H1 (cell line): ENCODE data around the gene APLN. TPM values are rescaled to one million over a fixed set of nuclear protein-coding genes. Genes with fewer than 3 reads are reported as not detected.
A peak's percentile ranks its signal among the peaks of the same experiment; 100 is the strongest.

Source experiments
- CTCF ChIA-PET: fragments of 300-600 bp; sonication (Branson Sonifier 250); formaldehyde crosslinking; loops from one replicate; lab custom pipeline; 2021; ENCODE audit not compliant: partially characterized antibody; lab: Charles Lee
- POLR2A ChIA-PET: fragments of 300-600 bp; sonication (Branson Sonifier 250); formaldehyde crosslinking; loops from one replicate; lab custom pipeline; 2021; ENCODE audit warnings: inconsistent platforms; ENCODE audit not compliant: partially characterized antibody; lab: Charles Lee
- DNase-seq, 2 experiments: peaks; one replicate each; pipeline versions ENCODE4 v3.0.0 to v3.0.0-alpha.2; 2010 to 2022; ENCODE audit warnings: low spot score in 2 of 2, low read depth in 1 of 2, mixed read lengths in 1 of 2
- FAIRE-seq: peaks from 2 replicates; lab custom pipeline; 2011; peaks lifted over from hg19 to GRCh38; lab: Jason Lieb, UNC
- H2AFZ ChIP-seq: 2 replicates; pipeline ENCODE4 v1.8.1; 2012; ENCODE audit warnings: low read length, inconsistent platforms
- H2AK5ac ChIP-seq: 2 replicates; pipeline ENCODE4 v1.6.1; 2013; ENCODE audit warnings: low read depth, low read length
- H2BK120ac ChIP-seq: replicated peaks from 2 replicates; pipeline ENCODE3; 2013; ENCODE audit warnings: low read depth, low read length, inconsistent platforms
- H2BK12ac ChIP-seq: 2 replicates; pipeline ENCODE4 v1.6.1; 2013; ENCODE audit warnings: low read depth, low read length
- H2BK15ac ChIP-seq: 2 replicates; pipeline ENCODE4 v1.6.1; 2013; ENCODE audit warnings: low read length
- H2BK20ac ChIP-seq: 2 replicates; pipeline ENCODE4 v1.6.1; 2013; ENCODE audit warnings: low read length
- H2BK5ac ChIP-seq: 2 replicates; pipeline ENCODE4 v1.6.1; 2013; ENCODE audit warnings: low read depth, low read length
- H3K14ac ChIP-seq: 2 replicates; pipeline ENCODE4 v1.6.1; 2013; ENCODE audit warnings: inconsistent platforms; ENCODE audit not compliant: insufficient read length
- H3K18ac ChIP-seq: 2 replicates; pipeline ENCODE4 v1.6.1; 2013; ENCODE audit warnings: low read length; ENCODE audit errors: extremely low read depth
- H3K23ac ChIP-seq: 2 replicates; pipeline ENCODE4 v1.6.1; 2013; ENCODE audit warnings: inconsistent platforms; ENCODE audit not compliant: insufficient read length
- H3K23me2 ChIP-seq: 2 replicates; pipeline ENCODE4 v1.6.1; 2013; ENCODE audit warnings: low read depth, low read length
- H3K27ac ChIP-seq: 2 replicates; pipeline ENCODE4 v1.6.1; 2011; ENCODE audit warnings: low read depth, low read length, inconsistent platforms
- H3K27me3 ChIP-seq, 4 experiments: replicated peaks in 1 of 4; 1 replicate in 1 of 4; 2 replicates in 3 of 4; pipeline versions ENCODE4 v1.6.1 to v1.8.1; 2011 to 2013; ENCODE audit warnings: low read length in 3 of 4, mild to moderate bottlenecking in 3 of 4, inconsistent platforms in 2 of 4, mixed read lengths in 2 of 4, moderate library complexity in 1 of 4; ENCODE audit not compliant: control insufficient read depth in 3 of 4, insufficient read depth in 3 of 4; ENCODE audit errors: extremely low read depth in 1 of 4
- H3K36me3 ChIP-seq, 4 experiments: 2 replicates each; pipeline versions ENCODE4 v1.6.1 to v1.8.1; 2011 to 2013; ENCODE audit warnings: mild to moderate bottlenecking in 4 of 4, low read length in 3 of 4, moderate library complexity in 2 of 4, control low read depth in 1 of 4, inconsistent platforms in 1 of 4; ENCODE audit not compliant: insufficient read depth in 4 of 4, control insufficient read depth in 2 of 4
- H3K4ac ChIP-seq: replicated peaks from 2 replicates; pipeline ENCODE3; 2013; ENCODE audit warnings: low read length, low read depth, mixed read lengths, inconsistent platforms; ENCODE audit not compliant: insufficient read length
- H3K4me1 ChIP-seq, 4 experiments: replicated peaks in 1 of 4; 1 replicate in 1 of 4; 2 replicates in 3 of 4; pipeline versions ENCODE4 v1.6.1 to v1.8.1; 2011 to 2013; ENCODE audit warnings: low read length in 3 of 4, inconsistent platforms in 2 of 4, mixed read lengths in 1 of 4; ENCODE audit not compliant: insufficient read depth in 4 of 4, control insufficient read depth in 3 of 4
- H3K4me2 ChIP-seq, 2 experiments: 2 replicates each; pipeline versions ENCODE4 v1.6.1 to v1.8.1; 2011 to 2013; ENCODE audit warnings: low read depth in 2 of 2, low read length in 2 of 2, control low read depth in 1 of 2, inconsistent platforms in 1 of 2, mild to moderate bottlenecking in 1 of 2; ENCODE audit not compliant: insufficient read depth in 1 of 2
- H3K4me3 ChIP-seq, 4 experiments: fragments of 200-600, 300-600 bp in 1 of 4; sonication (generic), shearing (Covaris generic), sonication (Bioruptor Twin) in 1 of 4; 2 replicates each; pipeline versions ENCODE4 v1.5.1 to v1.8.1; 2011 to 2016; ENCODE audit warnings: low read length in 4 of 4, low read depth in 3 of 4, control low read depth in 2 of 4, inconsistent platforms in 2 of 4, mild to moderate bottlenecking in 2 of 4, mixed read lengths in 1 of 4, moderate library complexity in 1 of 4; ENCODE audit not compliant: insufficient read depth in 2 of 4; ENCODE audit errors: extremely low read depth in 1 of 4
- H3K56ac ChIP-seq: replicated peaks from 2 replicates; pipeline ENCODE3; 2013; ENCODE audit warnings: low read depth, mild to moderate bottlenecking, mixed read lengths, low read length, inconsistent platforms; ENCODE audit not compliant: insufficient read length
- H3K79me1 ChIP-seq: 2 replicates; pipeline ENCODE4 v1.6.1; 2013; ENCODE audit warnings: low read depth, low read length, control low read depth
- H3K79me2 ChIP-seq, 2 experiments: 2 replicates each; pipeline versions ENCODE4 v1.6.1 to v1.8.1; 2012 to 2013; ENCODE audit warnings: low read length in 2 of 2, mild to moderate bottlenecking in 2 of 2, inconsistent platforms in 1 of 2; ENCODE audit not compliant: insufficient read depth in 2 of 2, control insufficient read depth in 1 of 2
- H3K9ac ChIP-seq, 4 experiments: replicated peaks in 1 of 4; 1 replicate in 1 of 4; 2 replicates in 3 of 4; pipeline versions ENCODE4 v1.6.1 to v1.8.1; 2011 to 2013; ENCODE audit warnings: low read depth in 3 of 4, low read length in 3 of 4, control low read depth in 2 of 4, mild to moderate bottlenecking in 2 of 4, moderate library complexity in 2 of 4, inconsistent platforms in 1 of 4; ENCODE audit errors: extremely low read depth in 1 of 4
- H3K9me3 ChIP-seq, 2 experiments: 2 replicates each; pipeline versions ENCODE4 v1.6.1 to v1.8.1; 2012 to 2013; ENCODE audit warnings: mild to moderate bottlenecking in 2 of 2, moderate library complexity in 2 of 2, control low read depth in 1 of 2, inconsistent platforms in 1 of 2, low read depth in 1 of 2, low read length in 1 of 2, mixed read lengths in 1 of 2; ENCODE audit not compliant: insufficient read depth in 2 of 2
- H4K20me1 ChIP-seq, 2 experiments: replicated peaks in 1 of 2; 2 replicates each; pipeline versions ENCODE3 to v1.8.1; 2011 to 2013; ENCODE audit warnings: inconsistent platforms in 2 of 2, low read length in 2 of 2, mild to moderate bottlenecking in 1 of 2; ENCODE audit not compliant: insufficient read depth in 2 of 2, control insufficient read depth in 1 of 2
- H4K5ac ChIP-seq: 2 replicates; pipeline ENCODE4 v1.6.1; 2013; ENCODE audit warnings: low read length, low read depth, mixed read lengths, inconsistent platforms; ENCODE audit not compliant: insufficient read length
- H4K8ac ChIP-seq: 2 replicates; pipeline ENCODE4 v1.8.0; 2013; ENCODE audit warnings: mild to moderate bottlenecking, moderate library complexity, low read length, inconsistent platforms; ENCODE audit not compliant: insufficient read depth; ENCODE audit errors: extremely low read depth
- H4K91ac ChIP-seq: replicated peaks from 2 replicates; pipeline ENCODE3; 2013; ENCODE audit warnings: low read length, mixed read lengths, inconsistent platforms; ENCODE audit not compliant: insufficient read length
- ASH2L ChIP-seq: fragments of 200-600, 300-600 bp; sonication (generic); IDR thresholded peaks from one replicate; pipeline ENCODE4 v1.7.1; 2017; ENCODE audit warnings: low read length
- BCL11A ChIP-seq, 2 experiments: IDR thresholded peaks; one replicate each; pipeline ENCODE4 v1.6.1; 2011; ENCODE audit warnings: low read depth in 2 of 2, low read length in 2 of 2, mild to moderate bottlenecking in 2 of 2
- BRCA1 ChIP-seq: IDR thresholded peaks from 2 replicates; pipeline ENCODE4 v1.6.1; 2012; ENCODE audit warnings: low read depth, low read length, improper control_type of control experiment
- JUN ChIP-seq: IDR thresholded peaks from 2 replicates; pipeline ENCODE4 v1.6.1; 2011; ENCODE audit warnings: low read depth, mild to moderate bottlenecking, improper control_type of control experiment, low read length
- KDM1A ChIP-seq: fragments of 200-600, 300-600 bp; sonication (generic); IDR thresholded peaks from 2 replicates; pipeline ENCODE4 v1.7.1; 2016; ENCODE audit warnings: mild to moderate bottlenecking, low read length, borderline replicate concordance
- KDM4A ChIP-seq: IDR thresholded peaks from one replicate; pipeline ENCODE4 v1.7.1; 2012; ENCODE audit warnings: low read depth, mild to moderate bottlenecking, moderate library complexity, low read length, inconsistent platforms; ENCODE audit not compliant: severe bottlenecking
- KDM5A ChIP-seq: fragments of 200-600 bp; IDR thresholded peaks from 2 replicates; pipeline ENCODE4 v1.7.1; 2012; ENCODE audit warnings: mild to moderate bottlenecking, low read length, inconsistent platforms, mixed read lengths
- MAFK ChIP-seq: IDR thresholded peaks from 2 replicates; pipeline ENCODE4 v1.6.1; 2012; ENCODE audit warnings: low read depth, mild to moderate bottlenecking, improper control_type of control experiment, low read length
- PHF8 ChIP-seq: fragments of 200-600 bp; sonication (generic); conservative IDR thresholded peaks from 2 replicates; pipeline ENCODE4 v1.7.1; 2012; ENCODE audit warnings: low read depth, mild to moderate bottlenecking, inconsistent platforms, low read length, moderate library complexity
- POLR2AphosphoS5 ChIP-seq: IDR thresholded peaks from 2 replicates; pipeline ENCODE4 v1.6.1; 2011; ENCODE audit warnings: low read depth, low read length
- SP2 ChIP-seq: IDR thresholded peaks from 2 replicates; pipeline ENCODE4 v1.6.1; 2012; ENCODE audit warnings: mild to moderate bottlenecking, low read length, inconsistent platforms
- YY1 ChIP-seq: IDR thresholded peaks from 2 replicates; pipeline ENCODE4 v1.6.1; 2011; ENCODE audit warnings: low read depth, mild to moderate bottlenecking, low read length
- WGBS, 2 experiments: shearing (Covaris generic) in 1 of 2; methylation state at CpG; one replicate each; pipeline versions ENCODE4 v1.1.6 to v1.1.7; 2013 to 2015; ENCODE audit warnings: low lambda C conversion rate in 2 of 2, mixed read lengths in 2 of 2, inconsistent platforms in 1 of 2, low coverage in 1 of 2, missing lambda C conversion rate in 1 of 2; ENCODE audit not compliant: insufficient replicate concordance in 2 of 2, insufficient coverage in 1 of 2, insufficient read length in 1 of 2; ENCODE audit errors: extremely low coverage in 1 of 2, missing lambda C conversion rate in 1 of 2; 5-methylcytosine and 5-hydroxymethylcytosine counted together
- polyA plus RNA-seq, 7 experiments: library from polyadenylated mRNA; depleted of rRNA in 3 of 7; stranded (reverse) in 5 of 7; unstranded in 2 of 7; fragments of >200 nt in 5 of 7; fragments of 200-250 nt in 2 of 7; gene quantifications; 1 replicate in 5 of 7; 2 replicates in 1 of 7; 4 replicates in 1 of 7; pipeline versions ENCODE4 v1.2.1 to v1.2.3, GENCODE V29; 2011 to 2013; ENCODE audit warnings: missing spikeins in 2 of 7, mixed read lengths in 2 of 7
- total RNA-seq: library from RNA; stranded (reverse); fragmentation: NEBNext Ultra II Directional; extraction: Animal tissue kit (Norgen Biotek cat#: 25700); gene quantifications from 2 replicates; pipeline ENCODE4 v1.2.1, GENCODE V29; 2021
- TF ChIP-seq, protein P1 (sequence below): IDR thresholded peaks from 2 replicates; pipeline ENCODE4 v1.6.1; 2012; ENCODE audit warnings: inconsistent platforms

The APLN gene
- total and polyA plus RNA-seq, 2 of the 8 experiments (the other 6 are each of a cell fraction or from before 2014, with no cell fraction given) = 1.1 to 1.8 TPM

DNA sequence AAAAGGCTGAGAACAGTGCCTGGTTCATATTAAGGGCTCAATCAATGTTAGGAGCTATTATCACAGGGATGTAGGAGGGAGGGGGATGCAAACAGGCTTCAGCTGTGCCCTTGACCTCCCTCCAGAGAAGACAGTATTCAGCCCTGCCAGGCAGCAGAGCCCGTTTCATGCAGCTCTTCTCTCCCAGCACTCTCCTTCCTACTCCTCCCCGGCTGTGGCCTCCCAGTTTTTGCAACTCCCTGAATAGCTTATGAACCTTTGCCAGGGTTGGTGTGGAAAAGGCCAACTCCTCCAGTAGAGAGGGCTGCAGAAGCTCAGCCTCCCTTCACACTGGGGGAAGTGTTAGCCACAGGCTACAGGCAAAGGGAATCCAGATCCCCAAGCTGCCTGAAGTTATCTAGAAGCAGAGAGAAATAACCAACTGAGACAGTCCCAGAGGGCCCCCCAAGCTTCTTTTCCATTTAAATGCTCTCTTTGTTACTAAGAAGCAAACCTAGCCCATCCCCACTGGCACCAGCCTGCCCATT is 31.7 kb upstream of the APLN start:
- H3K36me3 ChIP-seq = no peaks in the 10 kb centered on the region
- WGBS, 2 experiments = no CpG with 5 or more reads among the region's 2 CpGs

More for the DNA sequence above, 31.7 kb upstream of the APLN start:
- Histone ChIP-seq H3K4ac (no peak overlapping the region), H3K9ac (no peak overlapping the region; a peak in 1 of 7 replicates), H3K4me2 (peak overlapping the region; percentile 46 to 56; a peak in 3 of 4 replicates), H2BK15ac (no peak overlapping the region), H3K79me1 (no peaks in the 10 kb centered on the region), H2BK20ac (no peak overlapping the region), H2AK5ac (no peak overlapping the region), H2BK12ac (no peak overlapping the region), H4K8ac (no peak overlapping the region), H2AFZ (no peak overlapping the region), H3K14ac (no peak overlapping the region), H3K23ac (no peak overlapping the region), H3K18ac (peak overlapping the region; percentile 6; the same call in 1 of the 2 replicates), H4K91ac (no peak overlapping the region), H3K9me3 (no peaks in the 10 kb centered on the region), H4K5ac (peak overlapping the region; percentile 21), H2BK120ac (no peak overlapping the region), H3K4me3 (no peak overlapping the region), H2BK5ac (peak overlapping the region; percentile 75; the same call in 1 of the 2 replicates), H3K79me2 (no peaks in the 10 kb centered on the region), H3K56ac (no peak overlapping the region), H3K27ac (no peak overlapping the region; the same call in 1 of the 2 replicates), H3K4me1 (peaks cover 0 to 8% (median 3%) of the 10 kb centered on the region in 4 experiments; a peak in 4 of 7 replicates), H3K27me3 (no peaks in the 10 kb centered on the region), H3K23me2 (no peaks in the 10 kb centered on the region), H4K20me1 (no peaks in the 10 kb centered on the region)
- DNase-seq (no peak), FAIRE-seq (no peak)
- TF ChIP-seq BCL11A (IDR thresholded peaks at IDR 0.05; ENCODE audit: low read depth in 2 of 2, low read length in 2 of 2) = no peak
- TF ChIP-seq KDM5A = no peak
- peak; percentile 30 for TF ChIP-seq ASH2L
- no peak for TF ChIP-seq KDM1A
- TF ChIP-seq PHF8 = no peak
- TF ChIP-seq YY1 = no peak
- TF ChIP-seq KDM4A = peak; percentile 28
- no peak for TF ChIP-seq JUN
- no peak for TF ChIP-seq POLR2AphosphoS5
- TF ChIP-seq MAFK = no peak
- no peak for TF ChIP-seq BRCA1
- TF ChIP-seq, protein P1, sequence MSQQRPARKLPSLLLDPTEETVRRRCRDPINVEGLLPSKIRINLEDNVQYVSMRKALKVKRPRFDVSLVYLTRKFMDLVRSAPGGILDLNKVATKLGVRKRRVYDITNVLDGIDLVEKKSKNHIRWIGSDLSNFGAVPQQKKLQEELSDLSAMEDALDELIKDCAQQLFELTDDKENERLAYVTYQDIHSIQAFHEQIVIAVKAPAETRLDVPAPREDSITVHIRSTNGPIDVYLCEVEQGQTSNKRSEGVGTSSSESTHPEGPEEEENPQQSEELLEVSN = no peak
- TF ChIP-seq SP2 = no peak
- POLR2A ChIA-PET = interaction anchor here (0.8 kb wide), 1 partner anchor 10 kb away, joined by 4 read pairs; no protein-coding TSS in a partner anchor
- CTCF ChIA-PET = interaction anchor here (1.1 to 1.8 kb wide), 4 partner anchors 9 to 40 kb away, joined by 3 to 7 read pairs (median 4); no protein-coding TSS in a partner anchor
